H1 (cell line): ENCODE measurements around the gene GPR15. TPM values are rescaled to one million over a fixed set of nuclear protein-coding genes. Genes with fewer than 3 reads are reported as not detected.

Experiments
- polyA plus RNA-seq, 7 experiments: library from polyadenylated mRNA; depleted of rRNA in 3 of 7; stranded (reverse) in 5 of 7; unstranded in 2 of 7; fragments of >200 nt in 5 of 7; fragments of 200-250 nt in 2 of 7; gene quantifications; 1 replicate in 5 of 7; 2 replicates in 1 of 7; 4 replicates in 1 of 7; pipeline versions ENCODE4 v1.2.1 to v1.2.3, GENCODE V29; 2011 to 2013; ENCODE audit warnings: missing spikeins in 2 of 7, mixed read lengths in 2 of 7
- small RNA-seq: library from polyadenylated mRNA; stranded (forward); fragments of <200 nt; extraction: miRNeasy Mini kit (QIAGEN cat#:217004); gene quantifications from one replicate; pipeline ENCODE3, GENCODE V24; 2013; ENCODE audit not compliant: insufficient read depth
- total RNA-seq: library from RNA; stranded (reverse); fragmentation: NEBNext Ultra II Directional; extraction: Animal tissue kit (Norgen Biotek cat#: 25700); gene quantifications from 2 replicates; pipeline ENCODE4 v1.2.1, GENCODE V29; 2021

The GPR15 gene
- total and polyA plus RNA-seq, 2 of the 8 experiments (the other 6 are each of a cell fraction or from before 2014, with no cell fraction given) = not detected

Small RNA genes lying within 50 kb of the gene (small RNA-seq; reads per million reads assigned to genes)
- not detected for gene RPL38P4

Other genes with a start within 250 kb of the GPR15 start
- not detected in 2 replicates for gene OR5H2, start 249.5 kb upstream of the GPR15 start, total RNA-seq
- gene OR5H2, start 249.5 kb upstream of the GPR15 start, polyA plus RNA-seq (2011; rRNA removed) = not detected in 2 replicates
- gene OR5K4, start 178.1 kb upstream of the GPR15 start, total RNA-seq = not detected in 2 replicates
- not detected in 2 replicates for gene OR5K4, start 178.1 kb upstream of the GPR15 start, polyA plus RNA-seq (2011; rRNA removed)
- gene OR5K3, start 141.3 kb upstream of the GPR15 start, total RNA-seq = not detected in 2 replicates
- not detected in 2 replicates for gene OR5K3, start 141.3 kb upstream of the GPR15 start, polyA plus RNA-seq (2011; rRNA removed)
- gene OR5K1, start 68.8 kb upstream of the GPR15 start, total RNA-seq = not detected in 2 replicates
- gene OR5K1, start 68.8 kb upstream of the GPR15 start, polyA plus RNA-seq (2011; rRNA removed) = not detected in 2 replicates
- gene OR5K2, start 34.3 kb upstream of the GPR15 start, total RNA-seq = not detected in 2 replicates
- gene OR5K2, start 34.3 kb upstream of the GPR15 start, polyA plus RNA-seq (2011; rRNA removed) = not detected in 2 replicates
- 68.2 and 69.1 TPM in 2 replicates for gene CLDND1, start 9.1 kb upstream of the GPR15 start, total RNA-seq
- gene CLDND1, start 9.1 kb upstream of the GPR15 start, polyA plus RNA-seq (2011; rRNA removed) = 104 and 152 TPM in 2 replicates
- 27.0 and 29.2 TPM in 2 replicates for gene CPOX, start 61.6 kb downstream of the GPR15 start, total RNA-seq
- gene CPOX, start 61.6 kb downstream of the GPR15 start, polyA plus RNA-seq (2011; rRNA removed) = 15.2 and 17.4 TPM in 2 replicates
- gene ST3GAL6, start 231.4 kb downstream of the GPR15 start, total RNA-seq = 6.1 and 7.6 TPM in 2 replicates
- 2.6 and 3.3 TPM in 2 replicates for gene ST3GAL6, start 231.4 kb downstream of the GPR15 start, polyA plus RNA-seq (2011; rRNA removed)